HCT116 (cell line): Measurements from ENCODE around the gene CDKAL1. TPM values are rescaled to one million over a fixed set of nuclear protein-coding genes. Genes with fewer than 3 reads are reported as not detected.
A peak's percentile ranks its signal among the peaks of the same experiment; 100 is the strongest.

ENCODE experiments used
- ATAC-seq: fragments of 200-7000 bp; cut with Tn5 transposase; 2 replicates; pipeline ENCODE4 v1.9.1; 2020; ENCODE audit warnings: mild to moderate bottlenecking, moderate library complexity
- BruUV-seq: library from RNA; stranded (reverse); fragments of 400-500 nt; replicated peaks from 2 replicates; lab custom pipeline; 2021; lab: Mats Ljungman, UMichigan
- CTCF ChIA-PET: fragments of 300-600 bp; sonication (Branson Sonifier 250); formaldehyde crosslinking; loops from one replicate; lab custom pipeline; 2021; ENCODE audit warnings: antibody characterized with exemption; lab: Charles Lee
- POLR2A ChIA-PET: fragments of 300-600, 350-600 bp; sonication (Branson Sonifier 250); formaldehyde crosslinking; loops from one replicate; lab custom pipeline; 2021; ENCODE audit warnings: antibody characterized with exemption; lab: Charles Lee
- RAD21 ChIA-PET, 2 experiments: fragments of 300-600 bp; sonication (Branson Sonifier 250); formaldehyde crosslinking; loops; one replicate each; lab custom pipeline; 2023; ENCODE audit warnings: low total read pairs in 2 of 2; ENCODE audit not compliant: uncharacterized antibody in 2 of 2, unreplicated experiment in 2 of 2, low non-redundant PET in 1 of 2; lab: Charles Lee
- DNase-seq: peaks from one replicate; pipeline ENCODE4 v3.0.0-alpha.2; 2010; ENCODE audit warnings: low read depth, low spot score
- H2AFZ ChIP-seq: fragments of 200-600 bp; shearing (Covaris generic), sonication (generic); 2 replicates; pipeline ENCODE4 v1.6.1; 2017; ENCODE audit warnings: low read depth, mixed run types, mixed read lengths, antibody characterized with exemption, low read length; ENCODE audit not compliant: poor library complexity, severe bottlenecking
- H3K27ac ChIP-seq: 2 replicates; pipeline ENCODE4 v1.5.1; 2012; ENCODE audit warnings: low read depth, low read length
- H3K27me3 ChIP-seq: fragments of 200-600 bp; sonication (generic); 2 replicates; pipeline ENCODE4 v1.6.1; 2016; ENCODE audit warnings: mixed run types, low read length, mixed read lengths; ENCODE audit not compliant: insufficient read depth
- H3K36me3 ChIP-seq, 2 experiments: fragments of 200-500 bp in 1 of 2; fragments of 200-600 bp in 1 of 2; sonication (Bioruptor generic) in 1 of 2; sonication (generic) in 1 of 2; 2 replicates each; pipeline versions ENCODE4 v1.5.1 to v1.6.1; 2014 to 2016; ENCODE audit warnings: low read length in 2 of 2, inconsistent platforms in 1 of 2, mixed read lengths in 1 of 2, mixed run types in 1 of 2; ENCODE audit not compliant: insufficient read depth in 2 of 2, control insufficient read depth in 1 of 2
- H3K4me1 ChIP-seq, 2 experiments: fragments of 200-600 bp in 1 of 2; sonication (generic) in 1 of 2; 2 replicates each; pipeline versions ENCODE4 v1.5.1 to v1.6.1; 2012 to 2017; ENCODE audit warnings: low read length in 2 of 2, inconsistent platforms in 1 of 2, mild to moderate bottlenecking in 1 of 2, mixed read lengths in 1 of 2, mixed run types in 1 of 2, moderate library complexity in 1 of 2; ENCODE audit not compliant: insufficient read depth in 2 of 2, control insufficient read depth in 1 of 2
- H3K4me2 ChIP-seq: fragments of 200-600 bp; sonication (generic); 2 replicates; pipeline ENCODE4 v1.6.1; 2017; ENCODE audit warnings: mixed run types, low read length, mixed read lengths
- H3K4me3 ChIP-seq, 2 experiments: fragments of 200-600 bp in 1 of 2; sonication (generic) in 1 of 2; replicated peaks in 1 of 2; 2 replicates each; pipeline ENCODE4 v1.5.1; 2011 to 2016; ENCODE audit warnings: low read length in 2 of 2, control low read depth in 1 of 2, low read depth in 1 of 2, mild to moderate bottlenecking in 1 of 2, mixed read lengths in 1 of 2, mixed run types in 1 of 2
- H3K79me2 ChIP-seq: fragments of 200-600 bp; sonication (generic); 2 replicates; pipeline ENCODE4 v1.6.1; 2017; ENCODE audit warnings: mild to moderate bottlenecking, mixed run types, low read length, moderate library complexity, mixed read lengths; ENCODE audit not compliant: insufficient read depth
- H3K9ac ChIP-seq: fragments of 200-600 bp; sonication (generic); 2 replicates; pipeline ENCODE4 v1.6.1; 2016; ENCODE audit warnings: low read length, mixed read lengths
- H3K9me2 ChIP-seq: fragments of 200-600 bp; sonication (generic), shearing (Covaris generic); 2 replicates; pipeline ENCODE4 v1.6.1; 2017; ENCODE audit warnings: mixed run types, mild to moderate bottlenecking, moderate library complexity; ENCODE audit not compliant: insufficient read depth
- H3K9me3 ChIP-seq, 2 experiments: fragments of 200-500 bp in 1 of 2; fragments of 200-600 bp in 1 of 2; sonication (Bioruptor generic) in 1 of 2; sonication (generic) in 1 of 2; 2 replicates each; pipeline ENCODE4 v1.6.1; 2014 to 2017; ENCODE audit warnings: low read length in 2 of 2, mixed read lengths in 2 of 2, inconsistent platforms in 1 of 2, low read depth in 1 of 2, mild to moderate bottlenecking in 1 of 2, mixed run types in 1 of 2, moderate library complexity in 1 of 2; ENCODE audit not compliant: control insufficient read depth in 1 of 2, insufficient read depth in 1 of 2
- H4K20me1 ChIP-seq: fragments of 200-600 bp; sonication (generic), shearing (Covaris generic); 2 replicates; pipeline ENCODE4 v1.6.1; 2017; ENCODE audit warnings: mixed run types, mild to moderate bottlenecking, moderate library complexity; ENCODE audit not compliant: insufficient read depth
- POLR2A ChIP-seq: IDR thresholded peaks from 2 replicates; pipeline ENCODE4 v1.7.0; 2011; ENCODE audit warnings: borderline replicate concordance; ENCODE audit not compliant: insufficient read depth, insufficient read length; ENCODE audit errors: extremely low read depth
- POLR2AphosphoS5 ChIP-seq: IDR thresholded peaks from 2 replicates; pipeline ENCODE4 v1.6.1; 2011; ENCODE audit warnings: mild to moderate bottlenecking, low read depth, low read length, moderate library complexity
- REST ChIP-seq: IDR thresholded peaks from 2 replicates; pipeline ENCODE4 v1.6.1; 2012; ENCODE audit warnings: low read depth
- SP1 ChIP-seq: IDR thresholded peaks from 2 replicates; pipeline ENCODE4 v1.6.1; 2012; ENCODE audit warnings: low read depth
- SRF ChIP-seq: IDR thresholded peaks from 2 replicates; pipeline ENCODE4 v1.6.1; 2012; ENCODE audit warnings: low read depth
- TCF7L2 ChIP-seq: IDR thresholded peaks from 2 replicates; pipeline ENCODE4 v1.7.0; 2011; ENCODE audit warnings: borderline replicate concordance, inconsistent platforms; ENCODE audit not compliant: insufficient read depth, insufficient read length; ENCODE audit errors: extremely low read depth
- YY1 ChIP-seq: IDR thresholded peaks from 2 replicates; pipeline ENCODE4 v1.6.1; 2011; ENCODE audit warnings: low read length, low read depth, moderate library complexity, mild to moderate bottlenecking; ENCODE audit not compliant: insufficient replicate concordance; ENCODE audit errors: extremely low read depth
- ZFX ChIP-seq: fragments of 450-650 bp; IDR thresholded peaks from 2 replicates; pipeline ENCODE4 v1.6.1; 2017
- intact Hi-C: fragments of 100-400 bp; cut with micrococcal nuclease; formaldehyde crosslinking; loops from 2 replicates; pipeline ENCODE4 v1.10.0; 2022
- total RNA-seq: library from RNA; stranded (reverse); gene quantifications from one replicate; pipeline ENCODE4 v1.2.1, GENCODE V29; 2021; ENCODE audit not compliant: unreplicated experiment

CDKAL1 gene
- total RNA-seq, 1 experiment from 2014 or later, result 14.9 TPM

GRCh38 chr6:21024616-21025015 lies 490.4 kb downstream of the CDKAL1 start:
- no peak for TF ChIP-seq POLR2AphosphoS5
- TF ChIP-seq POLR2A, result no peak
- TF ChIP-seq SRF, result no peak
- TF ChIP-seq SP1, result no peak
- TF ChIP-seq ZFX, result no peak
- no peak for TF ChIP-seq TCF7L2
- TF ChIP-seq YY1, result no peak
- POLR2A ChIA-PET, result no interaction called here
- no peaks in the 10 kb centered on the region for H4K20me1 ChIP-seq
- H2AFZ ChIP-seq, result no peak overlapping the region
- H3K9me2 ChIP-seq, result 0 out of 2 replicates have a peak, but pooled peaks cover 2% of the 10 kb centered on the region
- no peak overlapping the region for H3K9ac ChIP-seq
- BruUV-seq, result no TSS peak
- no peaks in the 10 kb centered on the region; a peak in 1 of 4 replicates for H3K9me3 ChIP-seq
- peaks cover 47 to 53% of the 10 kb centered on the region in 2 experiments for H3K4me1 ChIP-seq
- CTCF ChIA-PET, result no interaction called here
- H3K79me2 ChIP-seq, result no peaks in the 10 kb centered on the region
- H3K4me2 ChIP-seq, result no peak overlapping the region
- intact Hi-C loops, result no loop called here
- H3K27ac ChIP-seq, result peak overlapping the region; percentile 88; the same call in 1 of the 2 replicates
- H3K27me3 ChIP-seq, result no peaks in the 10 kb centered on the region
- RAD21 ChIA-PET, result no interaction called here
- ATAC-seq (no peak), DNase-seq (no peak)
- no peaks in the 10 kb centered on the region for H3K36me3 ChIP-seq
- no peak overlapping the region for H3K4me3 ChIP-seq

- no peak overlapping the region for H3K9ac ChIP-seq
- ChIA-PET POLR2A (no interaction called here), CTCF (no interaction called here), RAD21 (no interaction called here)
- H3K4me2 ChIP-seq, result no peak overlapping the region
- no peak for DNase-seq
- TF ChIP-seq REST (no peak), TCF7L2 (no peak)
- no peak overlapping the region for H3K27ac ChIP-seq
- no peaks in the 10 kb centered on the region for H3K36me3 ChIP-seq
- 0 out of 2 replicates have a peak, but pooled peaks cover 2% of the 10 kb centered on the region for H3K9me2 ChIP-seq
- ATAC-seq, result no peak
- no peak overlapping the region for H2AFZ ChIP-seq
- H3K27me3 ChIP-seq, result no peaks in the 10 kb centered on the region
- BruUV-seq, result no TSS peak
- H3K79me2 ChIP-seq, result no peaks in the 10 kb centered on the region
- H3K9me3 ChIP-seq, result no peaks in the 10 kb centered on the region; a peak in 1 of 4 replicates
- peaks cover 33 to 38% of the 10 kb centered on the region in 2 experiments for H3K4me1 ChIP-seq
- H4K20me1 ChIP-seq, result no peaks in the 10 kb centered on the region
- H3K4me3 ChIP-seq, result no peak overlapping the region
- intact Hi-C loops, result no loop called here
These were observed 492.5 kb downstream of the CDKAL1 start for GRCh38 chr6:21026576-21027273.
